HG03159 (cell line): ENCODE results near the gene TM4SF18.
"Not testable (repeated sequence)": the region's sequence is repeated elsewhere in the genome, so short reads cannot be mapped to it uniquely, and the experiment has no call there.

Source experiments
- ATAC-seq: cut with Tn5 transposase; IDR thresholded peaks from one replicate; pipeline ENCODE4 v1.9.1; 2021; ENCODE audit warnings: mild to moderate bottlenecking, moderate library complexity; ENCODE audit not compliant: unreplicated experiment

TM4SF18 gene

DNA sequence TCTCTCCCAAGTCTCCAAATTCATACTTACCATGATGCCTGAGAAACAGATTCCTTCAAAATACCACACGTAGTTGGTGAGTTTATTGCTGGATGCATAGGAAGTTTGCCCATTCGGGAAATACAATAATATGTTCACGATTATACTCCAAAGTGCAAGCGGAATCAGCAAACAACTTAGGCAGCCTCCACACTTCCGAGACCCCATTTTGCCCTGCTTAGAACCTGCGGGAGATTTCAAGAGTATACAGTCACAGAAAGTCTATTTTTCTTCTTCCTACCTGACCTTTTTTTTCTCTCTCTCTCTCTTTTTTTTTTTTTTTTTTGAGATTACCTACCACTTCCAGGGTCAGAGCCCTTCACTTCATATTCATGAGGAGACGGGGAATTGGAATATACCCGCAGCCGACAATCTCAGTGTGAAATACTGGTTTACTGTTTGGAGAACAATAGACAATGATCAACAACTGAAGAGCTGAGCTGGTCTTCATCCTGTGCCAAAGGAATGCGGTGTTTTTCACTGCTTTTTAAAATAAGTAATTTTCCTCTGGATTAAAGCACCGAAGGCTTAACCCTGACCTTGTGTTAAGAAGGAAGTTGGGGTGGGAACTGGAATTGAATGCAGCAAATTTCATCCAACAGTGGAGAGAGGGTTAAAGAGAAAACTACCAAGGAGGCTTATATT is at the start of gene TM4SF18:
TSS of gene TM4SF18 (minus strand) at position 461 of the 684 bp plus-strand sequence. CDS start at position 207, 254 bp downstream.
- ATAC-seq, result no peak

- no peak for ATAC-seq
Measured at GRCh38 chr3:149382518-149382917, 49.1 kb upstream of the TM4SF18 start.

- ATAC-seq, result no peak
Measured at GRCh38 chr3:149382101-149382467, 48.6 kb upstream of the TM4SF18 start.

DNA sequence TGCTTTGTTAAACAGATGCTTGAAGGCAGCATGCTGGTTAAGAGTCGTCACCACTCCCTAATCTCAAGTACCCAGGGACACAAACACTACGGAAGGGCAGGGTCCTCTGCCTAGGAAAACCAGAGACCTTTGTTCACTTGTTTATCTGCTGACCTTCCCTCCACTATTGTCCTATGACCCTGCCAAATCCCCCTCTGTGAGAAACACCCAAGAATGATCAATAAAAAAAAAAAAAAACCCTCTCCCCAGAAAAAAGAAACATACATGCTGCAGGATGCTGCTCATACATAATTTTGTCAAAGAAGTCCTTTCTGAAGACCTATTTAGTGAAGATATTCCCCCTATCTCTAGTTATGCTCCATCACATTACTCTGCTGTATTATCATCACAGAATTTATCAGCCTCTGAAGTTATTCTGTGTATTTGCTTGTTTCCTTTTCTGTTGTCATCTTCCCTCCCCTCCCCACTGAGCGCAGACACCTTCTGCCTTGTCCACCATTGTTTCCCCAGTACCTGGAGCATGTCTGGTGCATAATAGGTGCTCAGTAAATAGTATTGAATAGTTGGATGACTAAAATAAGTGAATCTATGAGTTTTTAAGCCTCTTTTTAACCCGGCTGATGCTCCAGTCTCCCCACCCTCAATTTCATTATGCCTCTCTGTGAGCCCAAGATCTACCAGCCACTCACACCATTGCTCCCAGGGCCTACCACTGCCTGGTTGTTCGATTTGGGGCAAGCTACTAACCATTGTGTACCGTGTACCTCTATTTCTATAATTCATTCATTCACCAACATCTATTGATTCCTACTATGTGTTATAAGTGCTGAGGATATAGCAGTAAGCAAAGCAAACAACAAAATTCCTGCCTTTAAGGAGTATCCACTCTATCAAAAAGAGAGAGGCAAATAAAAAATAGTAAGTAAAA is 48.0 kb upstream of the TM4SF18 start:
- no peak for ATAC-seq

DNA sequence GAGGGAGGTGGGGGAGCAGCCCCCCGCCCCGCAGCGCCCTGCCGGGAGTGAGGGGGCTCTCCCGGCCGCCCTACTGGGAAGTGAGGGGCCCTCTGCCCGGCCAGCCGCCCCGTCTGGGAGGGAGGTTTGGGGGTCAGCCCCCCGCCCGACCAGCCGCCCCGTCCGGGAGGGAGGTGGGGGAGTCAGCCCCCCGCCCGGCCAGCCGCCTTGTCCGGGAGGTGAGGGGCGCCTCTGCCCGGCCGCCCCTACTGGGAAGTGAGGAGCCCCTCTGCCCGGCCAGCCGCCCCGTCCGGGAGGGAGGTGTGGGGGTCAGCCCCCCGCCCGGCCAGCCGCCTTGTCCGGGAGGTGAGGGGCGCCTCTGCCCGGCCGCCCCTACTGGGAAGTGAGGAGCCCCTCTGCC is 46.8 kb upstream of the TM4SF18 start:
- not testable (repeated sequence) for ATAC-seq

DNA sequence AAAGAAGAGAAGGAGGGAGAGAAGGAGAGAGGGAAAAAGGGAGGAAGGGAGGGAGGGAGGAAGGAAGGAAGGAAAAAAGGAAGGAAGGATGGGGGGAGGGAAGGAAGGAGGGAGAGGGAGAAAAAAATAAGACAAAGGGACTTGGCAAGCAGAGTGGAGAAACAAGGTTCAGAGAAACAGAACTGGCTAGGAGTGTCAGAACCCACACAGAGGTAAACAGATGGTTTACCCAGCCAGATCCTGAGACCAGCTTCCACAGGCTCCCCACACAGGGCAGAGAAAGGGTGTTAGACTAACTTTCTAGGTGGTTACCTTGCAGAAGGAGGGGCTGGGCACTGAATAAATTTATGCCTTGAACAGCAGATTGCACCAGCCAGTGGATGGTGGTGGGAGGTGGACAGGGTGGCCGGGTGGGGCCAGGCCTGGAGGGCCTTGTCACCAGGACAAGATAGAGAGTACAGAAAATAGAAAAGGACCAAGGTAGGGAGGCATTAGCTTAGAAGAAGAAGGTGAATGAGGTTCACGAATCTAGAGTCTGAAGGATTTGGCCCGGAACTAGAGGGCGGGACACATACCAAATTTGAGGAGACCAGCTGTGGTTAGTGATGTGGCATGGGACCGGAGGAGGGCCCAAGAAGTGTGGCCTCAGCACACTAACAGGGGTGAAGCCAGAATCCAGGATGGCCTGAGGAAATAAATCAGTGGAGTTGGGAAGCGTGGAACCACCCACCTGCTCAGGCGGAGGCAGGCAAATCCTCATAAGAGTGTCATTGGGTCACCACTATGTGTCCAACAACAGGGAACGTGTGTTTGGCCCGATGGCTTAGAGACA is 45.3 kb upstream of the TM4SF18 start:
- ATAC-seq, result no peak

DNA sequence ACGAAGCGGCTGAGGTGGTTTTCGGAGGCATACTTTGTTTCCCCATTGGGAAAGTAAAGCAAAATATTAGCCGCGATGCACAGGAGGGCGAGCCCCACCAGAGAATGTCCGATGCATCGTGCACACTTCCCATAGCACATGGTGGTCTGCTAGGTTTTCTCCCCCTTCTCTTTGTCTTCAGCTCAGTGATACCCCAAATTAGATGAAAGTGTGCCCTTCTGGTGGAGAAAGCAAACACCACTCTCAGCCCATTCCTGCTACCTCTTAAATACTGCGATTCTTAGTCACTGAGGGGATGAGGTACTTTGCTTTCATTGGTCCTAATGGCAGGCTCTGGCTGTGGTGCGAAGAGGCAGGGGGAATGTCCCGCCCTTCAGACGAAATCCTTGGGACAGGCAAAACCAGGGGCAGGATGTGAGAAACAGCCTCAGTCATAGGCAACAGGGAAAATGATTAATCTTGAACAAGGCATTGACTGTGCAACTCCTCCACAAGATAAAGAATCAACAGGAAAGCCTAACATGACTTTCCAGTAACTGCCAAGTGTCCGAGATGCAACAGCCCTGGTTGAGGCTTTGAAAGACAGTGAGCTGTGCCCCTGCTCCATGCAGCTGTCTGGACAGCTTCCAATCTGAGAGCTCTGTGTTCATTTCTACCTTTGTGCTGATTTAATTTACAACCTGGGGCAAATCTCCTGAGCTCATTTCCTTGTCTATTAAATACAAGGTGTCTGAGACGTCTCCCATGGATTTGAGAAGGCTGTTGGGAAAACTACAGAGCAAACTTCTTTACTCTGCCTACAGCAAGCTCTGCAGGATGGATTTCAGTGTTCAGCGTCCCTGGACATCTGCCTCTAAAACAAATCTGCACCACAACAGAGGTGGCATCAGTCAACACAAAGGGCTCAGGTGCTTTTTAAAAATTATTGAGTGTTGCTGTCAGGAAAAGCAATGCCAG is 44.2 kb upstream of the TM4SF18 start, which contains the start of gene TM4SF1:
TSS of gene TM4SF1 (minus strand) at position 242 of the 957 bp plus-strand sequence. CDS start at position 140, 102 bp downstream.
- no peak for ATAC-seq

- ATAC-seq, result no peak
Measured at GRCh38 chr3:149376718-149377407, 43.4 kb upstream of the TM4SF18 start.

DNA sequence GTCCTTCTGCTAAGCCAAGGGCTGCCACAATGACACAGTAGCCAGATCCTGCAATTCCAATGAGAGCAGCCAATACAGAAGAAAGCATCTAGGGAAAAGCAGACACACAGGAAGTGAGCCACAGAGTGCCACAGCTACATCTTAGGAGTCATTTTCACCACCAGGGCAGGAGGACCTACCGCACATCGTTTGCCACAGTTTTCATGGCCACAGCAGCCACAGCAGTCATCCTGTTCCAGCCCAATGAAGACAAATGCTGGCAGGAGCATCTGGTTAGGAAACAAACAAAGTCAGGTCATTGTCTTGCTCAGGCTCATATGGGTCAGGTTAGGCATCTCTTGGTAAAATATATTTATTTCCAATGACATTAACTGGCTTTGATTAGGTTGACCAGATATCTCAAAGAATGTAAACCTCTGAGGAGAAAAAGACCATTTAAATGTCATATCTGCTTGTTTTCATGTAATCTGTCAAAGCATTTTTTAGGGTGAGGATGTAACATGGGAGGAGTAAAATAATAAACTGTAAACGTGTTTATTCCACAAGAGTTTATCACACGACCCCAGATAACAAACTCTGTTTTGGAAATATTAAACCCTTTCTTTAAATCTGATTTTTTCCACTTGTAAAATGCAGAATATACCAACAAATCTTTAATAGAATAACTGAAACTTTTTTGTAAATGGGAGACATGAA is 42.2 kb upstream of the TM4SF18 start:
- no peak for ATAC-seq

GRCh38 chr3:149374793-149375500 is 41.5 kb upstream of the TM4SF18 start:
- ATAC-seq, result no peak

DNA sequence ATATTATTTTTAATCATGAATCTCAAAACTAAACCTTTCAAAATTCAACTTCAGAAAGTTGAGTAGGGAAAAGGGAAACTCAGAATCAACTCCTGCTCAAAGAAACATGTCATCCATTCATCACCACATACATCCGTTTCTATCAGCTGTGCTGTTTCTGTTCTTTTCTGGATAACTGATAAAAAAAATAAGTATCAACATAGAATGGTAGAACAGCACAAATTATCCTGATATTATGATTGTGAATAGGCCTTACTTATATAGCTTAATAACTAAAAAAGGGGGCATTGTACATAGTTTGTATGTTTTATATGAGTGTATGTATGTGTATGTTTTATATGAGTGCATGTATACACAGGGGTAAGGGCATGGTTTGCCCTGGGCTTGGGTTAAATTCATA is 41.0 kb upstream of the TM4SF18 start:
- no peak for ATAC-seq

- ATAC-seq, result no peak
Measured at GRCh38 chr3:149373235-149374125, 40.0 kb upstream of the TM4SF18 start.

GRCh38 chr3:149371723-149372114 is 38.3 kb upstream of the TM4SF18 start:
- no peak for ATAC-seq

DNA sequence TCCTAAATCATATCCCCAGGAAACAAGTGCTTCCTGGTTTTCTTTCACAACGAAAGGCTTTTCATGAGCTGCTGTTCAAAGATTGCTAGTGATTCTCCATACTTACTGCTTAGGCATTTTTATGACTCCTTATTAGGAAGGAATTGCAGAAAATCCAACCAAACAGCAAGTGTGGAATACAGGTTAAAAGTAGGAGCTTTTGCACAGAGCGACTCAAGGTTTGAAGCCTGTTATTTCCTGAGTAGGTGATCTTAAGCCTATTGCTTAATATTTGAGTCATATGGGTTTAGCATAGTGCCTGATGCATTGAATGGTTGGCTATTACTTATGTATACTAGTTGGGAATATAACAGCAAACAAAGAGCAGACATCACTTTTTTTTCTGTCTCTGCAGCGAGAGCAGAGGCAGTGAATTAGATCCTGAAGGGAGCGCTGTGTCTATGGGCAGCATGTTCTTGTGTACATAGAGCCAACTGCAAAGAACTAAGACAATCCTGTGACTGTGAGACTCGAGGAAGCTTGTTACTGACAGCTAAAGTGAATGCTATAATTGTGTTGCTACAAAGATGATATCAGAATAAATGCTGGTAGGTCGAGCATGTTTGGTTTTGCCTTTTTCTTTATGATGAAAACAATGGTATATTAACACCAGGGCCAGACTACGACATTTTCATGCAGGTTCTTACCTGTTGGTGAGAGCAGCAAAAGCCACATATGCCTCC is 37.7 kb upstream of the TM4SF18 start:
- no peak for ATAC-seq

DNA sequence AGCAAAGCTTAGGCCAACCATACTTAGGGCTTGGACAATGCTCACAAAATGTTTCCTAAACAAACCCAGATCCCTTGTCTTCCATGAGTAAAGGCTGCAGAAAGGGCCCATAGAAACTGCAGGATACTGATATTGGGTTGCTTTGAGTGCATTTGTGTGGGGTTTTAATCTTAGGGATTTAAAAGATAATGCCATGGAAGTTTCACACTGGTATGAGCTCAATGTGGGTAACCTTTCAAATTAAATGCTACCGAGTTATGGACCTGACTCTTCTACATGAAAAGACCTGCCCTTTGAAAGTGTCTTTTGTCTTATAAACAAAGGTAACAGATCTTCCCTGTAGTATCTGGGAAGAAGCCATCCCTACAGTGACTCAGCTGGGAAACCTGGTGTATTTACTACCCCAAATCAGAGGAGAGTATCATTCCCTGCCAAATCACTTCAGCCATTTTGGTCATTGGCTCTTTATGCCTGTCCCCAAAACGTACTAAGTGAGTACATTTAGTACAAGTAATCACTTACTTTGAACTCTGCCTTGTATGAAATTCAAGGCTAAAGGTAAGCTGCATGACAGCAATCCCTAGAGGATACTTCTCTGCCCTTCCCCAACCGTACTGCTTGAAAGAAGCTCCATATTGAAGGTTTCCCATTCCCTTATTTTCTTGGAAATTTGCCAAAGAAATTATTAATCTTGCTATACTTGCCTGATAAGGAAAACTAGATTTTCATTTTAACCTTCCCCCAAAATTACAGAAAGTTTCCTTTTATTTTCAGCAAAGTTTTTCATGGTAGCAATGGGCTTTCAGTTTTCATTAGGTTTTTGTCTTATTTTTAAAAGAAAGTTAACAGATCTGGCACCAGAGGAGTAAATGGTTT is 36.8 kb upstream of the TM4SF18 start:
- ATAC-seq, result no peak
